ENCODE measurements around the gene CCDC121. TPM values are rescaled to one million over a fixed set of nuclear protein-coding genes. Genes with fewer than 3 reads are reported as not detected.

CCDC121 gene
- total and polyA plus RNA-seq, 10 of the 15 experiments (the other 5 are each of a cell fraction or from before 2014, with no cell fraction given) = 0.34 to 1.2 (median 0.63) TPM

DNA sequence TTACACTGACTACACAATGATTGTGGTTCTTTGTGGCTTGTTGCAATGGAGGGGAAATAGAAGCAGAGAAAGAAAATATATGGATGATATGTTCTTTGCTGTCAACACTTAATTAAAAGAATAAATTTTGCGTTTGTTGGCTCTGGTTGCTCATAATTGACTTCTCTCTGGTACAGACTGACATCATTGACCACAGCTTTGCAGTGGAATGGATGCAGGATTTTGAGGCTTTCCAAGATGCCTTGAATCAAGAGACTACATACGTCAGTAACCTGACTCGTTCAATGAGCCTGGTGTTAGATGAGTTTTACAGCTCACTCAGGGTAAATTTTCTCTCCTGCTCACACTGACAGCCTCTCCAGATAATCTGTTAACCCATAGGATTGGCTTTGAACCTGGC, 9.9 kb upstream of the CCDC121 start:
- Histone ChIP-seq H3K4me2 (ENCODE audit: control insufficient read depth, insufficient read depth) (no peak overlapping the region), H3K9me3 (replicated peaks; ENCODE audit: control insufficient read depth, insufficient read depth, low read length) (no peaks in the 10 kb centered on the region), H2AFZ (ENCODE audit: control insufficient read depth, low read depth, low read length) (no peak overlapping the region), H3K9ac (ENCODE audit: control insufficient read depth, insufficient read depth, low read length) (no peak overlapping the region), H3K36me3 (ENCODE audit: control insufficient read depth in 2 of 2, insufficient read depth in 2 of 2, low read length in 1 of 2) (peaks cover 0 to 31% of the 10 kb centered on the region in 2 experiments; a peak in 2 of 4 replicates), H3K79me2 (ENCODE audit: control insufficient read depth, insufficient read depth, low read length) (no peaks in the 10 kb centered on the region), H3K27ac (ENCODE audit: control insufficient read depth, insufficient read depth) (no peak overlapping the region), H3K4me1 (ENCODE audit: control insufficient read depth, insufficient read depth, low read length) (no peaks in the 10 kb centered on the region), H3K4me3 (no peak overlapping the region), H3K27me3 (replicated peaks in 1 of 2; ENCODE audit: control insufficient read depth in 2 of 2, insufficient read depth in 2 of 2, low read length in 1 of 2) (no peaks in the 10 kb centered on the region), H4K20me1 (ENCODE audit: control insufficient read depth, insufficient read depth) (no peaks in the 10 kb centered on the region)
- ChIA-PET RAD21 (ENCODE audit: unreplicated experiment) (no interaction called here), POLR2A (no interaction called here), SMC1A (ENCODE audit: uncharacterized antibody, unreplicated experiment) (no interaction called here), CTCF (interaction anchor here (1.4 kb wide), 1 partner anchor 45 kb away, joined by 3 read pairs; no protein-coding TSS in a partner anchor)
- WGBS (ENCODE audit: insufficient coverage, insufficient replicate concordance, low lambda C conversion rate, missing lambda C conversion rate) = 67% methylated on average over 3 of the region's 3 CpGs
- ATAC-seq (no peak), FAIRE-seq (no peak), DNase-seq (ENCODE audit: low read depth, low spot score) (no peak)
- intact Hi-C loops (cut with micrococcal nuclease; ENCODE audit: unreplicated experiment) (no loop called here), in situ Hi-C loops (cut with MboI) (no loop called here)
- BruUV-seq (replicated peaks) = no TSS peak
- TF ChIP-seq, protein P1, sequence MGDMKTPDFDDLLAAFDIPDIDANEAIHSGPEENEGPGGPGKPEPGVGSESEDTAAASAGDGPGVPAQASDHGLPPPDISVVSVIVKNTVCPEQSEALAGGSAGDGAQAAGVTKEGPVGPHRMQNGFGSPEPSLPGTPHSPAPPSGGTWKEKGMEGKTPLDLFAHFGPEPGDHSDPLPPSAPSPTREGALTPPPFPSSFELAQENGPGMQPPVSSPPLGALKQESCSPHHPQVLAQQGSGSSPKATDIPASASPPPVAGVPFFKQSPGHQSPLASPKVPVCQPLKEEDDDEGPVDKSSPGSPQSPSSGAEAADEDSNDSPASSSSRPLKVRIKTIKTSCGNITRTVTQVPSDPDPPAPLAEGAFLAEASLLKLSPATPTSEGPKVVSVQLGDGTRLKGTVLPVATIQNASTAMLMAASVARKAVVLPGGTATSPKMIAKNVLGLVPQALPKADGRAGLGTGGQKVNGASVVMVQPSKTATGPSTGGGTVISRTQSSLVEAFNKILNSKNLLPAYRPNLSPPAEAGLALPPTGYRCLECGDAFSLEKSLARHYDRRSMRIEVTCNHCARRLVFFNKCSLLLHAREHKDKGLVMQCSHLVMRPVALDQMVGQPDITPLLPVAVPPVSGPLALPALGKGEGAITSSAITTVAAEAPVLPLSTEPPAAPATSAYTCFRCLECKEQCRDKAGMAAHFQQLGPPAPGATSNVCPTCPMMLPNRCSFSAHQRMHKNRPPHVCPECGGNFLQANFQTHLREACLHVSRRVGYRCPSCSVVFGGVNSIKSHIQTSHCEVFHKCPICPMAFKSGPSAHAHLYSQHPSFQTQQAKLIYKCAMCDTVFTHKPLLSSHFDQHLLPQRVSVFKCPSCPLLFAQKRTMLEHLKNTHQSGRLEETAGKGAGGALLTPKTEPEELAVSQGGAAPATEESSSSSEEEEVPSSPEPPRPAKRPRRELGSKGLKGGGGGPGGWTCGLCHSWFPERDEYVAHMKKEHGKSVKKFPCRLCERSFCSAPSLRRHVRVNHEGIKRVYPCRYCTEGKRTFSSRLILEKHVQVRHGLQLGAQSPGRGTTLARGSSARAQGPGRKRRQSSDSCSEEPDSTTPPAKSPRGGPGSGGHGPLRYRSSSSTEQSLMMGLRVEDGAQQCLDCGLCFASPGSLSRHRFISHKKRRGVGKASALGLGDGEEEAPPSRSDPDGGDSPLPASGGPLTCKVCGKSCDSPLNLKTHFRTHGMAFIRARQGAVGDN (IDR thresholded peaks at IDR 0.05) = no peak
- TF ChIP-seq HDAC2 (IDR thresholded peaks at IDR 0.05) = no peak
- no peak for TF ChIP-seq ZNF622 (IDR thresholded peaks at IDR 0.05)
- TF ChIP-seq NR2F1 (conservative IDR thresholded peaks at IDR 0.05) = no peak
- TF ChIP-seq RAD21 (IDR thresholded peaks at IDR 0.05; ENCODE audit: insufficient read depth, low read depth, low read length) = no peak
- TF ChIP-seq SP1 (IDR thresholded peaks at IDR 0.05; ENCODE audit: low read depth, low read length) = no peak
- TF ChIP-seq, protein P2, sequence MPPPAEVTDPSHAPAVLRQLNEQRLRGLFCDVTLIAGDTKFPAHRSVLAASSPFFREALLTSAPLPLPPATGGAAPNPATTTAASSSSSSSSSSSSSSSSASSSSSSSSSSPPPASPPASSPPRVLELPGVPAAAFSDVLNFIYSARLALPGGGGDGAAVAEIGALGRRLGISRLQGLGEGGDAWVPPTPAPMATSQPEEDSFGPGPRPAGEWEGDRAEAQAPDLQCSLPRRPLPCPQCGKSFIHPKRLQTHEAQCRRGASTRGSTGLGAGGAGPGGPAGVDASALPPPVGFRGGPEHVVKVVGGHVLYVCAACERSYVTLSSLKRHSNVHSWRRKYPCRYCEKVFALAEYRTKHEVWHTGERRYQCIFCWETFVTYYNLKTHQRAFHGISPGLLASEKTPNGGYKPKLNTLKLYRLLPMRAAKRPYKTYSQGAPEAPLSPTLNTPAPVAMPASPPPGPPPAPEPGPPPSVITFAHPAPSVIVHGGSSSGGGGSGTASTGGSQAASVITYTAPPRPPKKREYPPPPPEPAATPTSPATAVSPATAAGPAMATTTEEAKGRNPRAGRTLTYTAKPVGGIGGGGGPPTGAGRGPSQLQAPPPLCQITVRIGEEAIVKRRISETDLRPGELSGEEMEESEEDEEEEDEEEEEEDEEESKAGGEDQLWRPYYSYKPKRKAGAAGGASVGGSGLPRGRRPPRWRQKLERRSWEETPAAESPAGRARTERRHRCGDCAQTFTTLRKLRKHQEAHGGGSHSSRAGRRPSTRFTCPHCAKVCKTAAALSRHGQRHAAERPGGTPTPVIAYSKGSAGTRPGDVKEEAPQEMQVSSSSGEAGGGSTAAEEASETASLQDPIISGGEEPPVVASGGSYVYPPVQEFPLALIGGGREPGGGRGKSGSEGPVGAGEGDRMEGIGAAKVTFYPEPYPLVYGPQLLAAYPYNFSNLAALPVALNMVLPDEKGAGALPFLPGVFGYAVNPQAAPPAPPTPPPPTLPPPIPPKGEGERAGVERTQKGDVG (CRISPR knock-in tag; IDR thresholded peaks at IDR 0.05) = no peak
- TF ChIP-seq, protein P3, sequence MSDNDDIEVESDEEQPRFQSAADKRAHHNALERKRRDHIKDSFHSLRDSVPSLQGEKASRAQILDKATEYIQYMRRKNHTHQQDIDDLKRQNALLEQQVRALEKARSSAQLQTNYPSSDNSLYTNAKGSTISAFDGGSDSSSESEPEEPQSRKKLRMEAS (IDR thresholded peaks at IDR 0.05; ENCODE audit: low read depth, low read length) = no peak
- TF ChIP-seq, protein P4, sequence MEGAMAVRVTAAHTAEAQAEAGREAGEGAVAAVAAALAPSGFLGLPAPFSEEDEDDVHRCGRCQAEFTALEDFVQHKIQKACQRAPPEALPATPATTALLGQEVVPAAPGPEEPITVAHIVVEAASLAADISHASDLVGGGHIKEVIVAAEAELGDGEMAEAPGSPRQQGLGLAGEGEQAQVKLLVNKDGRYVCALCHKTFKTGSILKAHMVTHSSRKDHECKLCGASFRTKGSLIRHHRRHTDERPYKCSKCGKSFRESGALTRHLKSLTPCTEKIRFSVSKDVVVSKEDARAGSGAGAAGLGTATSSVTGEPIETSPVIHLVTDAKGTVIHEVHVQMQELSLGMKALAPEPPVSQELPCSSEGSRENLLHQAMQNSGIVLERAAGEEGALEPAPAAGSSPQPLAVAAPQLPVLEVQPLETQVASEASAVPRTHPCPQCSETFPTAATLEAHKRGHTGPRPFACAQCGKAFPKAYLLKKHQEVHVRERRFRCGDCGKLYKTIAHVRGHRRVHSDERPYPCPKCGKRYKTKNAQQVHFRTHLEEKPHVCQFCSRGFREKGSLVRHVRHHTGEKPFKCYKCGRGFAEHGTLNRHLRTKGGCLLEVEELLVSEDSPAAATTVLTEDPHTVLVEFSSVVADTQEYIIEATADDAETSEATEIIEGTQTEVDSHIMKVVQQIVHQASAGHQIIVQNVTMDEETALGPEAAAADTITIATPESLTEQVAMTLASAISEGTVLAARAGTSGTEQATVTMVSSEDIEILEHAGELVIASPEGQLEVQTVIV (IDR thresholded peaks at IDR 0.05; ENCODE audit: borderline replicate concordance, partially characterized antibody) = no peak
- no peak for TF ChIP-seq MEF2A (IDR thresholded peaks at IDR 0.05; ENCODE audit: insufficient read depth, low read depth, low read length)
- no peak for TF ChIP-seq EED (IDR thresholded peaks at IDR 0.05; ENCODE audit: low read depth)
- TF ChIP-seq NFYB (IDR thresholded peaks at IDR 0.05; ENCODE audit: insufficient read depth, low read depth, low read length) = no peak
- no peak for TF ChIP-seq CREB1 (IDR thresholded peaks at IDR 0.05; ENCODE audit: low read depth)
- TF ChIP-seq ZNF384 (IDR thresholded peaks at IDR 0.05; ENCODE audit: borderline replicate concordance, low read depth, low read length) = no peak
- no peak for TF ChIP-seq TCF12 (IDR thresholded peaks at IDR 0.05; ENCODE audit: low read depth, low read length)
- no peak for TF ChIP-seq CHD1 (IDR thresholded peaks at IDR 0.05; ENCODE audit: low read depth, low read length)
- no peak for TF ChIP-seq POLR2AphosphoS5 (IDR thresholded peaks at IDR 0.05; ENCODE audit: low read length)

Measured in GM12878 (cell line).